GM13977 (cell line): ENCODE results near the gene ATP13A3.

ENCODE experiments used
- DNase-seq: peaks from one replicate; pipeline ENCODE4 v3.0.0; 2012; ENCODE audit warnings: low spot score
- in situ Hi-C: fragments of 300-500 bp; cut with MboI; formaldehyde crosslinking; loops from one replicate; pipeline ENCODE4 v1.12.0; 2022; ENCODE audit warnings: low sequenced_read_pairs, low pct_unique_long_range_greater_than_20kb, mixed read lengths, inconsistent platforms; ENCODE audit not compliant: unreplicated experiment
- TF ChIP-seq, protein P1 (sequence below): IDR thresholded peaks from 2 replicates; pipeline ENCODE4 v1.5.1; 2012; ENCODE audit warnings: mild to moderate bottlenecking, control low read depth; ENCODE audit not compliant: insufficient read depth; ENCODE audit errors: extremely low read depth, missing control alignments

The ATP13A3 gene

DNA sequence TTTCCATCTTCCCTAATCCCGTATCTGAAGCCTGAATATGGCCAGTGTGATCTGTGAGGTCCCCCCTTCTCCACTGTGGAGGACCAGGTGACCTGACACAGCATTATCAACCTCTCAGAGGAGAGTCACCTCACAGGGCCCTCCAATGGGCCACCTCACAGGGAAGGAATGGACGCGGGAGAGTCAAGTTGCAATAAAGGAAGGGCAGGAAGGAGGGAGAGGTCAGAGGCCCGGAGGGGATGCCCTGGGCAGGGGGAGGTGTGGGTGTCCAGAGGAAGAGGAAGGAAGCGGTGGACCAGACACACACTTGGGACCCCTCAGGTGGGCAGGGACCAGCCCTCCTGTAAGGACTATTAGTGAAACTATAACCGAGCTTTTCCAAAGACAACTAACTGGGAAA lies 102.6 kb downstream of the ATP13A3 start:
- in situ Hi-C loops, result no loop called here
- TF ChIP-seq, protein P1, sequence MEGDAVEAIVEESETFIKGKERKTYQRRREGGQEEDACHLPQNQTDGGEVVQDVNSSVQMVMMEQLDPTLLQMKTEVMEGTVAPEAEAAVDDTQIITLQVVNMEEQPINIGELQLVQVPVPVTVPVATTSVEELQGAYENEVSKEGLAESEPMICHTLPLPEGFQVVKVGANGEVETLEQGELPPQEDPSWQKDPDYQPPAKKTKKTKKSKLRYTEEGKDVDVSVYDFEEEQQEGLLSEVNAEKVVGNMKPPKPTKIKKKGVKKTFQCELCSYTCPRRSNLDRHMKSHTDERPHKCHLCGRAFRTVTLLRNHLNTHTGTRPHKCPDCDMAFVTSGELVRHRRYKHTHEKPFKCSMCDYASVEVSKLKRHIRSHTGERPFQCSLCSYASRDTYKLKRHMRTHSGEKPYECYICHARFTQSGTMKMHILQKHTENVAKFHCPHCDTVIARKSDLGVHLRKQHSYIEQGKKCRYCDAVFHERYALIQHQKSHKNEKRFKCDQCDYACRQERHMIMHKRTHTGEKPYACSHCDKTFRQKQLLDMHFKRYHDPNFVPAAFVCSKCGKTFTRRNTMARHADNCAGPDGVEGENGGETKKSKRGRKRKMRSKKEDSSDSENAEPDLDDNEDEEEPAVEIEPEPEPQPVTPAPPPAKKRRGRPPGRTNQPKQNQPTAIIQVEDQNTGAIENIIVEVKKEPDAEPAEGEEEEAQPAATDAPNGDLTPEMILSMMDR, result no peak
- DNase-seq, result no peak

GRCh38 chr3:194383276-194383940 lies 103.4 kb downstream of the ATP13A3 start:
- no peak for DNase-seq
- TF ChIP-seq, protein P1, result no peak
- in situ Hi-C loops, result no loop called here

GRCh38 chr3:194382892-194383223 lies 103.9 kb downstream of the ATP13A3 start:
- in situ Hi-C loops, result no loop called here
- TF ChIP-seq, protein P1, result no peak
- no peak for DNase-seq

GRCh38 chr3:194382196-194382891 lies 104.5 kb downstream of the ATP13A3 start:
- no peak for DNase-seq
- in situ Hi-C loops, result no loop called here
- TF ChIP-seq, protein P1, result no peak

DNA sequence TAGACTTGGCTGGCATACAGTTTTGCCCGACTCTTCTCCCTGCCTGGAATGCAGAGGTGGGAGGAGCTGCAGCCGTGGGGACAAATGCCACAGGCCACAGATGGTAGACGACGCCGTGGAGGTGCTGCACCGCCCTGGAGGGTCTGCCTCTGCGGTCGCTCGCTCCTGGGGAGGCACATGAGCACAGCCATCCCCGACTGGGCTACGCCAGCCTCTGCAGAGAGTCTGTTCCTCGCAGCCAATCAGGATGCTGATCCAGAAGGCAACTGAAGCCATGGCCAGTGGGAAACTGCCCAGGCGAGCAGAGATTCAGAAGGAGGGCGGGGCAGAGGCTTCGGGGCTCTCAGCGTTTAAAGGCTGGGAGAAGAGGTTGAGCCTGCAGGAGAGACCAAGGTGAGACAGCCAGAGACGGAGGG lies 105.3 kb downstream of the ATP13A3 start:
- in situ Hi-C loops, result no loop called here
- TF ChIP-seq, protein P1, result no peak
- DNase-seq, result no peak

DNA sequence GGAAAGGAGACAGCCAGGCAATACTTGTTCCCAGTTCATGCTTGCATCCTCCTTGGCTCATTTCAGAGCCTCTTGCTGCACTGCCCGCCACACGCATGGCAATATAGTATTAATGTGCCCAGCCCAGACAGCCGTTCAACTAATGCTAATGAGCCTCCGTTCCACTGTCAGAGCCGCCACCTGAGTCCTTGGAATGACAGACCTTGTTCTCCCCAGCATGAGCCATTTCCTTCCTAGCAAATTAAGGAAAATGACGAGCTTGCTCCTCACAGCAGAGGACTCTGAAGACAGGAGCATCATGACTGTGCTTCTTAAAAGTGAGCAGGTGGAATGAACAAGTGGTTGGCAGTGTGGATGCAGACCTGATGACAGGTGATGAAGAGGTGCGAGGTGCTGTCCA lies 106.5 kb downstream of the ATP13A3 start:
- TF ChIP-seq, protein P1, result no peak
- in situ Hi-C loops, result no loop called here
- DNase-seq, result no peak
